Measurements from ENCODE around the gene RCOR3.

- no peak for TF ChIP-seq POLR2A (IDR thresholded peaks at IDR 0.05)
- TF ChIP-seq POLR2AphosphoS5 (IDR thresholded peaks at IDR 0.05) = no peak
- no peak for TF ChIP-seq CTCF (IDR thresholded peaks at IDR 0.05)
- TF ChIP-seq EP300 (IDR thresholded peaks at IDR 0.05) = no peak
Observed at GRCh38 chr1:211337430-211338223, 78.5 kb downstream of the RCOR3 start.

Data from sigmoid colon (tissue), 4 donors.